Forelimb muscle (tissue), 1 donor: Measurements from ENCODE around the gene NOXRED1. TPM values are rescaled to one million over a fixed set of nuclear protein-coding genes. Genes with fewer than 3 reads are reported as not detected.
"Not testable (repeated sequence)": the region's sequence is repeated elsewhere in the genome, so short reads cannot be mapped to it uniquely, and the experiment has no call there.

Source experiments
- DNase-seq: peaks from one replicate; pipeline ENCODE4 v3.0.0-alpha.2; 2013; ENCODE audit warnings: low read depth
- polyA plus RNA-seq: library from polyadenylated mRNA; unstranded; fragments of 120-200 nt; gene quantifications from one replicate; pipeline ENCODE4 v1.2.1, GENCODE V29; 2013; ENCODE audit not compliant: insufficient read length

Gene NOXRED1, protein sequence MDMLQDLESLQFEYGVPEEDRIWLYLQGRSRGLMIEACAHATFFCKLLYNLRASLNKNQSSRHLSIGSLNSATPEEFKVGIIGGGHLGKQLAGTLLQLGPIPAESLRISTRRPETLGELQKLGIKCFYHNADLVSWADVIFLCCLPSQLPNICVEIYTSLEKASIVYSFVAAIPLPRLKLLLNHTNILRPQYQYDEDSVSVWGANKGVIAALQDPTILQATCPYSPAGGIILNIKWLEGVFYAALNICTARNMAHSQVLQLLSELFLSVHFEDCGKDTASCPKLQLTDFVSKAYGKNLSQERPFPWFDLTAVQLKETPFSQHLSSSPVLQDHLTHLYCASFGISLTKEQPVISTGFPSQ
- polyA plus RNA-seq, result 0.32 TPM

DNA sequence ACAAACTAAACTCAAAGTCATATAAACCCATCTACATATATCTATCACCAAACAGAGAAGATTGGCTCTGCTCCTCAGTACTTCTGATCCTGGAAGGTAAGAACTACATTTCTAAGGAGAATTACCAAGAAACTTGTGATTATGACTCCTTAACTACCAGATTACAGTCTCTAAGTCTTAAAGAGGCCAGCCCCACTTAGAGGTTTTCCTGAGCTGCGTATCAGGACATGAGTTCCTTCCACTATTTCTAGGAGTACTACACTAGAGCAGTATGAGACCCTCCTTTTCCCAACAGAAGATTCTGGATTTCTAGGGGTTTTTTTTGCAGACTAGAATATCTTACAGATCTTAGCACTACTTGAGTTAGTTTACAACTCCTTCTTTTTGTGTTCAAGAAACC, at the start of gene NOXRED1:
Gene NOXRED1 (minus strand): TSS at position 101 of the 400 bp plus-strand sequence. CDS start 634 bp downstream, outside the sequence.
- DNase-seq, result no peak

DNA sequence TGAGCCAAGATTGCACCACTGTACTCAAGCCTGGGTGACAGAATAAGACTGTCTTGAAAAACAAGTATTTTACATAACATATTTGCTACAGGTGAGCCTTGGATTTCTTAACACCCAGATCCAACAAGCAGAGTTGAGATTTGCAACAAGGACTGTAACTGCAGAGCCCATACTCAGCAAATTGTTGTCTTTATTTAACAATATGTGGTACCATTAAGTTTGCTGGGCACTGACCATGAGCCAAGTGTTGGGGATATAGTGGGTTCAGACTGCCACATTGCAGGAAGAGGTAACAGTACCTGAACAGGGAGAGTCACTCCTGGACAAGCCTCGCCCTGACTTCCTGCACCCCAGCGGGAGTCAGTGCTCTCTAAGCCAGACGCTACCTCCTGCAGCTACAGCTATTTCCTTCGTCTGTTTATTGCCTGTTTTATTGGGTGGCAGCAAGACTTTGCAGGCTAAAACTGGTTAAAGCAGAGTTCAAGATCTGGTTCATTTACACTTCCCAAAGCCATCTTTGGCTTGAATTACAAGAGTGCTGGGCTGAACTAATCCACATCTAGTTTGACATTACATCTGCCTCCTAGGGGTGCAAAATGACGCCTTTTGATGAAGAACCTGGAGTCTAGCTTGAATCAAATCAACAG, 47.0 kb upstream of the NOXRED1 start:
- no peak for DNase-seq

DNA sequence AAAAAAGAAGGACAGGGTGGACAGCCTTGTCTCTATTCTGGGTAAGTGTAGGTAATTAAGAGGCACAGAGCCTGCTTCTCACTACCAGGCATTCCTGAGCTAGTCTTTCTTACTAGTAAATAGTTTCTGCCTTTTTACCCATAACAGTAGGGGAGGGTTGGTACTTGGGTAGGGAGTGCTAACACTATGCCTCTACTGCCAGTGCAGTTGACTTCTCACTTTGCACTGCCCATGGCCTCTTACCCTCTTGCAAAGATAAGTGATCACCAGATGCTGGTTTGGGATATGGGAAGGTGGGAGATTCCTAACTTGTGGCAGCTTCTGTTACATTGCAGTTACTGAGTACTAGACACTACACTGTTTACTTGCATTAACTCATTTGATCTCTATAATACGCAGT, 46.2 kb upstream of the NOXRED1 start:
- no peak for DNase-seq

DNA sequence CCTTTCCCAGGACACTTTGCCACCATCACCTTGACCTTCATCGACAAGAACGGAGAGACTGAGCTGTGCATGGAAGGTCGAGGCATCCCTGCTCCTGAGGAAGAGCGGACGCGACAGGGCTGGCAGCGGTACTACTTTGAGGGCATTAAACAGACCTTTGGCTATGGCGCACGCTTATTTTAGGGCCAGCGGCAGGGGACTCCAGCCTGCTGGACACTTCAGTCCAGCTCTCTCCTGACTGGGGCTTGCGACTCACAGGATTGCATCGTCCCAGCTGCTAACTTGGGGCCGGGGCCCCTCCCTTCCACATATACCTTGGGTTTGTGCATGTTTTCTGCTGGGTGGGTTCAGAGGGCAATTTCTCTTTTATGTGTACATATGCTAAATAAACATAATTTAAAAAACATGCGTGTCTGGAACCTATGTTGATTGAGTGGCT, 45.8 kb upstream of the NOXRED1 start:
- DNase-seq, result no peak

DNA sequence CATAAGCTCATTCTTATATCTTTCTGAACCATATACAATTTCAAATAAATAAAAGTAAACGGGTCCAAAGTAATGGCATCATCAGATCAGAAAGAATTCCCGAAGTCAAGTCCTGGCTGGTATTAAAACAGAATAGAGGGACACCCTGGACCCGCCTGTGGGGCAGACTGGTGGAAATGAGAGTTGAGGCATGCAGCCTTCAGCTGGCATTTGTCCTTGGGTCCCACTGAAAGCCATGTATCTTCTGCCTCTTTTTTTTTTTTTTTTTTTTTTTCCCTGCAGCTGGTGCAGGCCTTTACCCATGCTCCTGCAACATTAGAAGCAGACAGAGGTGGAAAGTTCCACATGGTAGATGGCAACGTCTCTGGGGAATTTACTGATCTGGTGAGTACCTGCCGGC, 44.5 kb upstream of the NOXRED1 start:
- no peak for DNase-seq

DNA sequence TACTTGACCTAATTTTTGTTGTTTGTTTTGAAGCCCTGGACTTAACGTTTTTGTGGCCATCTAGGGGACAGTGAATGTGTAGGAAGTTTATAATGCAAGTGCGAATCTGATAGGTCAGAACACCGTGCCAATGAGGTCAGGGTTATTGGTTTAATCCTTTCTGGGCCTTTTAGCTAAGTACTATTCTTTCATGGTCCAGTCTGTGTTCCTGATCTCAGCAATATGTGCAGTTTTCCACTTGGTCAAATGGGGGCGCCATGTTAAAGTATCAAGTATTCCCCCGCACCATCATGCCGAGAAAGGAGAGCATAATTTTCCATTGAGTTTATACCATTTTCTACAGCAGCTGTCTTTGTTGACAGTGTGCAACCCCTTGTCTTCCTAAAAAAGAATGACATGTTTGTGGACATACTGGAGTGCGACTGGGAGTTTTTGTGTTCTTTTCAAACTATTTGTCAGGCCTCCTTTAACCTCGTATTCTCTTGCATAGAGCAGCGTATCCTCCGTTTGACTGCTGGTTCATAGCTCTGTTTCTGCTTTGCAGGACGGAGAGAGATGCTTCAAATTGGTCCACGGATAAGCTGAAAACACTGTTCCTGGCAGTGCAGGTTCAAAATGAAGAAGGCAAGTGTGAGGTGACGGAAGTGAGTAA, 35.9 kb upstream of the NOXRED1 start:
- no peak for DNase-seq

DNA sequence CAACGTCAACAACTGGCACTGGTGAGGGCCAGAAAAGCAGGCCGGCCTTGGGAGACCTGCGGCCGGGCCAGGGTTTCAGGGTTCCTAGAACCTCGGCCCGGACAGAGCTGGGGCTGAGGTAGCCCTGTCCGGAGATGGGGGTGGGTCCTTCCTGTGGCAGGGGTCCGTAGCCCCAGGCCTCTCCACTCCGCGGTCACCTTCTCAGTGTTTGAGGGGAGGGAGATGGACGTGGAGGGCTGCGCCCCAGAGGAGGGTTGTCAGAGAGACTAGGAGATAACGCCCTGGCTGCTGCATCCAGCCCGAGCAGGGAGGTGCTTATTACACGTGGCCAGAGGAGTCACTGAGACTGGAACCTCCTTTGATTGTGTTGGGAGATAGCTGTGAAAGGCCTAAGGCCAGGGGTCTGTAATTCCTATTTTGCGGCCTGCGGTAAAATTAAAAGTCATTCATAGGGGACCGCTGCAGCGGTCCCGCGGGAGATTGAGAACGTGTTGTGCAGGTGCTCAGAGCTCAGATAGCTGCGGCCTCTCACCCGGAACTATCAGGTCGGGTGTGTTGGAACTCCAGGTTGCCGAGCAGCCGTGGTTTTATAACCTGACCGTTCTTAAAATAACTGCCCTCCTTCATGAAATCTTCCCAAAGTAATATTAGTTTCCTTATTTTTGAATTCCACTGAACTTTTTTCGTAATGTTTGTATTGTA, 35.1 kb upstream of the NOXRED1 start:
- DNase-seq, result no peak

DNA sequence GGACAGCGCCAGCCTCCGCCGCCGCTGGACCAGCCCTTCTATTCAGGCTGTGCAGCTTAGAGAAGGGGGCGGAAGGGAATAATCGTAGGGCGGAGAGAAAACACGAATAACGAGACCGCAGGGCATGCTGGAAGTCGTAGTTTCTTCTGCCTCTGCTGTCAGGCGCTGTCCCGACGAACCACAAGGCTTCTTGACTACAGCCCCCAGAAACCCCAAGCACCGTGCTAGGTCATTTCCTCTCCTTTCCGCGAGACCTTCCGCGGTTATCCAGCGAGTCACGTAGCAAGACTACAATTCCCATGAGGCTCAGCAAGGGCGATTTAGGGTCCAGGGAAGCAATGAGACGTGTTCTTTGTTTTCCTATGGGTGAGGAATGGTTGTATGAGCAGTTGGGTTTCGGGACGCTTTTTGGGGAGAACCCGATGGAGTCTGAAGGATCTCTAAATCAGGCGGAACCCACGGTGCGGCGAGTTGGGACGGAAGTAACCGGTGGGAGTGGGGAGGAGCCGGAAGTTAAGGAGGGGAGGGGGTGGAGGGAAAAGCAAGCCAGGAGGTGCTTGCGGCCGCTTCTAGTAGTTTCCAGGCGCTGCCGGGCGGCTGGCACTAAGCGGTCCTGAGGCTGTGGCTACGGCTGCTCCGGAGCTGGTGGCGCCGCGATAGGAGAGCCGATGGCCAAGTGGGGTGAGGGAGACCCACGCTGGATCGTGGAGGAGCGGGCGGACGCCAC, 34.4 kb upstream of the NOXRED1 start, which contains the start of the genes AHSA1 and VIPAS39:
Gene AHSA1 (plus strand): TSS at position 572 of the 727 bp plus-strand sequence. CDS start 97 bp downstream, at position 669.
Gene VIPAS39 (minus strand): TSS at position 80 of the 727 bp plus-strand sequence. CDS start 3,499 bp downstream, outside the sequence.
- DNase-seq, result peak; percentile 99

DNA sequence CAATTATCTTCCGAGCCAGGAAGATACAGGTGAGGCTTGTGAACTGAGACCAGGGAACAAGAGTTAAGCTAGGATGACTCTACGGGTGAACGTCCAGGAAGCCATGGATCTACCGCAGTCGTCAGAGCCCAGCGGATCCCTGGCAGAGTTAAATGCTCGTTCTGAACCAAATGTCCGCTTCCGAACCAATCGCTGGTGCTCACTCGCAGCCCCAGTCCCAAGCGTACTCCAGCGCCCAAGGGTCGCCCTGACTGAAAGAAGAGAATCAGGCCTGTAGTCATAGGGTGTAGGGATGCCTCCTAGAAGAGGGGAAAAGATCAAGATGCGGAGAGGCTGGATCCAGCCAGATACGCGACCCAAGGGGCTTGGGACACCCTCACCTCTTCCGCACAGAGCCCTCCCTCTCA, 33.8 kb upstream of the NOXRED1 start:
- no peak for DNase-seq

DNA sequence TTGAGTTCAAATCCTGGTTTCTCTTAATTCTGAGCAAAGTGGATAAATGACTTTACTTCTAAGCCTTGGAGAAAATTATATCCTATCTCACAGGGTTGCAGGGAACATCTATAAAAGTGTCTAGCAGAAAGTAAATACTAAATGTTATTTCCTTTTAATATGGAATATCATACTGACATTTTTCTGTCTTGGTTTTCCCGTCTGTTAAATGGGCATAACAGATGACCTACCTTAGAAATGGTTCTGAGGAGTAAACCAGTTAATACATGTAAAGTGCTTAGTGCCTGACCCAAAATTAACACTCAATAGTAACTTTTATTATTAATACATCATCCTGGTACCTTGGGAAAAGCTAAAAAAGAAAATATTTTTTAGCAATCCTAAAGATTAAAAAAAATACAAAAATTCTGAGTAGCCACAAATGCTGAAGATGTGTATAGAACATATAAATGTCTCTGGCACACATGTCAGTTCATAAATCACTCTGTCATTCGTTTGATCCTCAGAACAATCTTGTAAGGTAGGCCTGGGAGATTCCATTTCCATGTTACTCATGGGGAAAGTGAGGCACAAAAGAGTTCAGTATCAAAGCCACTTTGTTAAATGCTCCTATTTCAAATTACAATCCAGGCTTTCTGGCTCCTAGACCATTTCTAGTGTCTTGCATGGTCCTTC, 32.8 kb upstream of the NOXRED1 start:
- no peak for DNase-seq

DNA sequence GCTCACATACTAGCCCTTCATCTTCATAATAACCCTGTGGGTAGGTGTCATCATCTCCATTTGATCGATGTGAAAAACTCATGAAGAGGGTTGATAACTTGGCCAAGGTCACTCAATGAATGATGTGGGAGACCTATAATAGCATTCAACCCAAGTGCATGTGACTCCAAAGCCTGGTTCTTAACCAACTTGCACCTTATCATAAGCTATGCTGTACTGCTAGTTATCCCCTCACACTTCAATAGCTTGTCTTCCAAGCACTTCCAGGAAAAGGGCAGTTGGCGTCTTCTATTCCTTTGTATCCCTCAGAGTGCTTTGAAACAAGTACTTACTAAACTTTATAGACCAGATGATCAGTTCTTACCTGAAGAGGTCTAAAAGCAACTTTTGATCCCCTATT, 18.9 kb upstream of the NOXRED1 start:
- no peak for DNase-seq

DNA sequence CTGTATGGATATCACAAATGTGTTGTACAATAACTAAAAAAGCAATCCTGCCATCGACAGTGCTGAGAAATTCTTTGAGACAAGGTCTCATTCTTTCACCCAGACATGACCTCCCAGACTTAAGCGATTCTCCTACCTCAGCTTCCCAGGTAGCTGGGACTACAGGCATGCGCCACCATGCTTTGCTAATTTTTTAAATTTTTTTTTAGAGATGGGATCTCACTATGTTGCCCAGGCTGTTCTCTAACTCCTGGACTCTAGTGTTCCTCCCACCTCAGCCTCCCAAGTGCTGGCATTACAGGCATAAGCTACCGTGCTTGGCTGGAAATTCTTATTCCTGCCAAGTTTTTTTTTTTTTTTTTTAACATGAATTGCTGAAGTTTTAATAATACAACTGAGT, 16.5 kb upstream of the NOXRED1 start:
- no peak for DNase-seq

DNA sequence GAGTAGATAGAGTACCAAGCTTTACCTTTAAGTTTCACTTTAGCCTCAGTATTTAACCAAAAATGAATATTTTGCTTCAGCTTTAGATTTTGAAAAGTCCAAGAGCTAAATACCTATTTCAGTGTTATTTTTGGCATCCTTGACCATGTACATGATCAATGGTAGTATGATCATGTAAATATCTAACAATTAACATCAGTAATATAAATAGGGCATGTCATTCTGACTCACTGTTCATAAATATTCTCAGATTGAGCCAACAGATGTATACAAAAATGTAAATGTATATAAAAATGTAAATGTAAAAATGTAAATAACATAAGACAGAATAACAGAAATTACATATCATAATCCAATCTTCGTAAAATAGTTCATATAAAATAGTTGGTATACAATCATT, 15.3 kb upstream of the NOXRED1 start:
- DNase-seq, result no peak

DNA sequence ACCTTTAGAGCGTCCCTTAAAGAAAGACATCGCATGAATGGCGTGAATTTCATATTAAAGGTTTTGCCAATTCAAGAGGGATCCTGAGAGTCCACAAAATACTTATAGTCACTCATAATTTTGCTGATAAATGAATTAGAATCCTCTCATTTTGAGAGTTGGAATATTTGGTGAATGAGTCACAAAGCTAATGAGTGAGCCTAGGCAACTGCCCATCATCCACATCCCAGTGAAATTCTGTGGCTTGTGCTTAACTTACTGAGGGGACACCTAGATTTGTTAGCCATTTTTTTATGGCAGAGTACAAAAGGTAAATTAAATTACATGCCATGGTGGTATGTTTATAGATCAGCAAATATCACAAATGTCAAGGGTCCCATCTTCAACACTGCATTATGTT, 12.7 kb upstream of the NOXRED1 start:
- DNase-seq, result no peak

DNA sequence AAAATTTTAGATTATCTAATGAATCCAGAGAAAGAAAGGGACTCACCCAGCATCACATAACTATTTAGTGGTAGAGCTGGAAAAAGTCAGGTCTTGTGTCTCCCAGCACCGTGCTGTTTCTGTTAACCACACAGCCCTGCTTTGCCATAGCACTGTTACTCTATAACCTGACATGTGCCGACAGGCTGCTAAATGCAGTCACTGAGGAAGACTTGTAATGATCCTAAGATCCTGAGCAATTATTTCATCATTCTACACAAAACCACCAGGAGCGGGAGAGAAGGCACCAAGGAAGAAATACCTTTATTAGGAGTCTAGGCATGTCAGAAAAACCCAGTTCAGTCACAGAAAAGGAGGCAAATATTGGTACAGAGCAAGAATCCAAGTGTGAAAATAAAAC, 3.1 kb upstream of the NOXRED1 start:
- no peak for DNase-seq

DNA sequence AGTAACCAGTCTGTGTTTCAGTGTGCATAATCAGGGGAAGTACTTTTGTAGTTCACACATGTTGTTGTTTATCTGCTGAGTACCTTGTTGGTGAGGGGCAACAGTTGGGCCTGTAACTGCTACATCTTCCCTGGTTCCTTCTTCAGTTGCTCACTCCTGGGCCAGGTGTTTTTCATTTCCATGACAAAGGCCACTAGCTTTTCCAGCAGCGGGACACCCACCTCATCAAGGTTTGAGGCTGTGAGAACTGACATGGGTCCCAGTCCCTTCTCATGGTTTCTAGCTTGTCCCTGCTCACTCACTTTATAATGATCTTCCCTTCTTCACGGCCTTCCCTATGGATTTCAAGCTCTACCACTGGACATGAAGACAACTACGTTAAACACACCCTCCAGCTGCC, 1.5 kb upstream of the NOXRED1 start:
- no peak for DNase-seq

DNA sequence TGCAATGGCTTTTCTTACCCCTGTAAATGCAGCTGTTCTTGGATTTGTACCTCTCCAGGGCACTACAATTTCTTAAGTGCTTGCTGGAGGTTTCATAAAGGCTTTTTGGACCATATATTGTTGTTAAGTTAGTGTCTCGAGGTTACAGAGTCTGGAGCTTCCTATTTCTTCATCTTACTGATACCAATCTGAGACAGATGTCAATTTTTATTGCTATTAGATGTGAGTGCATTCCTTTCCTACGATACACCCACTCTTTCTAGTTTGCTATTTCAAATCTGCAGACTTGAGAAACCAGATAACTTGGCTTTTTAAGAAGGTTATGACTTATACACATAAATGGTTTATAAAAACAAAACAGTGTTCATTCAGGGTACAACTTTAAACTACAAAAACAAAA, 2.1 kb downstream of the NOXRED1 start:
- no peak for DNase-seq

DNA sequence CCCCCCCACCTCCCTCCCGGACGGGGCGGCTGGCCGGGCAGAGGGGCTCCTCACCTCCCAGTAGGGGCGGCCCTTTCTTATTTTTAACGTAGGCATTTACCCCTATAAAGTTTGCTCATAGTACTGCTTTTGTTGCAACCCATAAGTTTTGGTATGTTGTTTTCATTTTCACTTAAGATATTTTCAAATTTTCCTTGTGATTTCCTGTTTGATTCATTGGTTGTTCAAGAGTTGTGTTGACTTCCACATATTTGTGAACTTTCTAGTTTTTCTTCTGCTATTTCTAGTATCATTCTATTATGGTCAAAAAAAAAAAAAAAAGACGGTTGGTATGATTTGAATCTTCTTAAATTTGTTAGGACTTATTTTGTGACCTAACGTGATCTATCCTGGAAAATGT, 6.5 kb downstream of the NOXRED1 start:
- no peak for DNase-seq

DNA sequence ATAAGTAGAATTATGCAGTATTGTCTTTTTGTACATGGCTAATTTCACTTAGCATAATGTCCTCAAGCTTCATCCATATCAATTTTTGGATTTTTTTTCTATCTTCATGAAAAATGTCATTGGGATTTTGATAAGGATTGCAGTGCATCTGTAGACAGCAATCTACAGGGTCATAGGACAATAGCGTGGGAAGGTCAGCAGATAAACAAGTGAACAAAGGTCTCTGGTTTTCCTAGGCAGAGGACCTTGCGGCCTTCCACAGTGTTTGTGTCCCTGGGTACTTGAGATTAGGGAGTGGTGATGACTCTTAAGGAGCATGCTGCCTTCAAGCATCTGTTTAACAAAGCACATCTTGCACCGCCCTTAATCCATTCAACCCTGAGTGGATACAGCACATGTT, 7.2 kb downstream of the NOXRED1 start:
- DNase-seq, result not testable (repeated sequence)

DNA sequence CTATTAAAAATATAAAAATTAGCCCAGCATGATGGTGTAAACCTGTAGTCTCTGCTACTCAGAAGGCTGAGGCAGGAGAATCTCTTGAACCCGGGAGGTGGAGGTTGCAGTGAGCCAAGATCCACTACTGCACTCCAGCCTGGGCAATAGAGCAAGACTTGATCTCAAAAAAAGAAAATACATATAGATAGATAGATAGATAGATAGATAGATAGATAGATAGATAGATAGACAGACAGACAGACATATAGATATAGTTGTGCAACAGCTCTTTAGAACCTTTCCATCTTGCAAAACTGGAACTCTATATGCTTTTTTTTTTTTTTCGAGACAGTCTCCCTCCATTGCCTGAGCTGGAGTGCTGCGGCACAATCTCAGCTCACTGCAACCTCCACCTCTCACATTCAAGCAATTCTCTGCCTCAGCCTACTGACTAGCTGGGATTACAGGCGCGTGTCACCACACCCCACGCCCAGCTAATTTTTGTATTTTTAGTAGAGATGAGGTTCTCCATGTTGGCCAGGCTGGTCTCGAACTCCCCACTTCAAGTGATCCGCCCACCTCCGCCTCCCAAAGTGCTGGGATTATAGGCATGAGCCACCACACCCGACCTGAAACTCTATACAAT, 7.8 kb downstream of the NOXRED1 start:
- not testable (repeated sequence) for DNase-seq
